A549 (cell line): Measurements from ENCODE around the gene EDIL3. TPM values are rescaled to one million over a fixed set of nuclear protein-coding genes. Genes with fewer than 3 reads are reported as not detected.

ENCODE experiments used
- ATAC-seq, 2 experiments: fragments of 200-7000 bp in 1 of 2; fragments of >200 bp in 1 of 2; cut with Nextera tagmentation in 1 of 2; cut with Tn5 transposase in 1 of 2; 3 replicates each; pipeline versions ENCODE4 v1.8.0 to v1.9.1; 2018 to 2020; ENCODE audit warnings: mild to moderate bottlenecking in 1 of 2, moderate library complexity in 1 of 2
- CTCF ChIA-PET: fragments of 300-600 bp; sonication (Branson Sonifier 250); formaldehyde crosslinking; extraction: SDS; loops from one replicate; lab custom pipeline; 2021; ENCODE audit warnings: antibody characterized with exemption, inconsistent platforms; lab: Yijun Ruan, JAX
- POLR2A ChIA-PET: fragments of 350-600 bp; formaldehyde crosslinking; extraction: SDS; loops from one replicate; lab custom pipeline; 2021; ENCODE audit warnings: antibody characterized with exemption, inconsistent platforms; lab: Yijun Ruan, JAX
- DNase-seq, 2 experiments: peaks; one replicate each; pipeline versions ENCODE4 v3.0.0 to v3.0.0-alpha.2; 2011 to 2016; ENCODE audit warnings: low read depth in 1 of 2, low spot score in 1 of 2
- FAIRE-seq: peaks from 2 replicates; lab custom pipeline; 2011; peaks lifted over from hg19 to GRCh38; lab: Jason Lieb, UNC
- H3K27ac ChIP-seq, 2 experiments: fragments of >200 bp; sonication (Bioruptor Twin); formaldehyde crosslinking; 3 replicates each; pipeline ENCODE4 v1.5.1; 2016 to 2017
- H3K4me1 ChIP-seq: fragments of >200 bp; sonication (Bioruptor Twin); formaldehyde crosslinking; 3 replicates; pipeline ENCODE4 v1.6.1; 2016
- H3K4me2 ChIP-seq: fragments of >200 bp; sonication (Bioruptor Twin); formaldehyde crosslinking; 3 replicates; pipeline ENCODE4 v1.6.1; 2016
- H3K4me3 ChIP-seq: fragments of >200 bp; sonication (Bioruptor Twin); formaldehyde crosslinking; 3 replicates; pipeline ENCODE4 v1.5.1; 2016
- H3K9me3 ChIP-seq: fragments of >200 bp; sonication (Bioruptor Twin); formaldehyde crosslinking; 3 replicates; pipeline ENCODE4 v1.6.1; 2016
- BHLHE40 ChIP-seq: IDR thresholded peaks from 2 replicates; pipeline ENCODE4 v1.6.1; 2012; ENCODE audit warnings: low read depth, low read length, inconsistent platforms
- CBX2 ChIP-seq: fragments of 200-600 bp; sonication (generic); IDR thresholded peaks from 2 replicates; pipeline ENCODE4 v1.6.1; 2016; ENCODE audit warnings: low read depth, mild to moderate bottlenecking, borderline replicate concordance
- CEBPB ChIP-seq, 2 experiments: fragments of >200 bp in 1 of 2; sonication (Bioruptor Twin) in 1 of 2; formaldehyde crosslinking in 1 of 2; IDR thresholded peaks; 2 replicates each; pipeline ENCODE4 v1.6.1; 2012 to 2016
- CHD2 ChIP-seq: fragments of 150-350 bp; IDR thresholded peaks from 2 replicates; pipeline ENCODE4 v1.6.1; 2014; ENCODE audit warnings: low read length; ENCODE audit not compliant: partially characterized antibody
- ELK1 ChIP-seq: fragments of 150-350 bp; IDR thresholded peaks from 2 replicates; pipeline ENCODE4 v1.6.1; 2014; ENCODE audit warnings: low read depth, mild to moderate bottlenecking, low read length
- EP300 ChIP-seq, 2 experiments: fragments of >200 bp; sonication (Bioruptor Twin); formaldehyde crosslinking; IDR thresholded peaks; 2 replicates in 1 of 2; 3 replicates in 1 of 2; pipeline ENCODE4 v1.6.1; 2016 to 2017
- ESRRA ChIP-seq: fragments of 150-350 bp; IDR thresholded peaks from 2 replicates; pipeline ENCODE4 v1.6.1; 2014; ENCODE audit warnings: mild to moderate bottlenecking, low read length, borderline replicate concordance
- FOXS1 ChIP-seq: fragments of 250-450 bp; sonication (Bioruptor Pico); IDR thresholded peaks from 2 replicates; pipeline ENCODE4 v1.5.0; 2020; ENCODE audit warnings: mild to moderate bottlenecking, moderate library complexity
- HEYL ChIP-seq: fragments of 250-450 bp; sonication (Bioruptor Pico); IDR thresholded peaks from 2 replicates; pipeline ENCODE4 v1.8.0; 2021; ENCODE audit warnings: mild to moderate bottlenecking, moderate library complexity
- HMGXB4 ChIP-seq: fragments of 250-450 bp; sonication (Bioruptor Pico); IDR thresholded peaks from 2 replicates; pipeline ENCODE4 v1.5.0; 2021; ENCODE audit warnings: mild to moderate bottlenecking, moderate library complexity, borderline replicate concordance
- HOXB5 ChIP-seq: fragments of 250-450 bp; sonication (Bioruptor Pico); IDR thresholded peaks from 2 replicates; pipeline ENCODE4 v1.5.0; 2020; ENCODE audit warnings: mild to moderate bottlenecking, moderate library complexity
- JUN ChIP-seq, 2 experiments: fragments of >200 bp; sonication (Bioruptor Twin); formaldehyde crosslinking; IDR thresholded peaks; 2 replicates in 1 of 2; 3 replicates in 1 of 2; pipeline ENCODE4 v1.6.1; 2016 to 2017
- JUNB ChIP-seq: fragments of >200 bp; sonication (Bioruptor Twin); formaldehyde crosslinking; IDR thresholded peaks from 2 replicates; pipeline ENCODE4 v1.6.1; 2016
- KDM1A ChIP-seq: fragments of 200-600 bp; sonication (generic); IDR thresholded peaks from 2 replicates; pipeline ENCODE4 v1.6.1; 2016; ENCODE audit warnings: low read depth, mild to moderate bottlenecking
- KDM5A ChIP-seq: fragments of 200-600 bp; sonication (generic); IDR thresholded peaks from 2 replicates; pipeline ENCODE4 v1.6.1; 2016; ENCODE audit warnings: antibody characterized with exemption, mild to moderate bottlenecking
- NPAS2 ChIP-seq: fragments of 250-450 bp; sonication (Bioruptor Pico); IDR thresholded peaks from 2 replicates; pipeline ENCODE4 v1.8.0; 2022; ENCODE audit warnings: mild to moderate bottlenecking, moderate library complexity, borderline replicate concordance
- POLR2A ChIP-seq: IDR thresholded peaks from 2 replicates; pipeline ENCODE4 v1.6.1; 2012; ENCODE audit warnings: mild to moderate bottlenecking, low read length
- RAD21 ChIP-seq, 2 experiments: fragments of >200 bp in 1 of 2; sonication (Bioruptor Twin) in 1 of 2; formaldehyde crosslinking in 1 of 2; IDR thresholded peaks in 1 of 2; conservative IDR thresholded peaks in 1 of 2; 2 replicates in 1 of 2; 3 replicates in 1 of 2; pipeline ENCODE4 v1.6.1; 2012 to 2018; ENCODE audit warnings: inconsistent platforms in 1 of 2
- RARB ChIP-seq: fragments of 250-450 bp; sonication (Bioruptor Pico); IDR thresholded peaks from 2 replicates; pipeline ENCODE4 v1.8.0; 2021; ENCODE audit warnings: mild to moderate bottlenecking, moderate library complexity
- RFX5 ChIP-seq: fragments of 450-650 bp; IDR thresholded peaks from 2 replicates; pipeline ENCODE4 v1.7.1; 2014; ENCODE audit warnings: antibody characterized with exemption, mild to moderate bottlenecking, moderate library complexity
- TP53 ChIP-seq: fragments of 250-450 bp; sonication (Bioruptor Pico); IDR thresholded peaks from 2 replicates; pipeline ENCODE4 v1.5.0; 2021; ENCODE audit warnings: mild to moderate bottlenecking, moderate library complexity
- USF2 ChIP-seq: fragments of 450-650 bp; IDR thresholded peaks from 2 replicates; pipeline ENCODE4 v1.6.1; 2014; ENCODE audit warnings: antibody characterized with exemption
- ZC3H11A ChIP-seq: fragments of 450-650 bp; IDR thresholded peaks from 2 replicates; pipeline ENCODE4 v1.6.1; 2014; ENCODE audit warnings: antibody characterized with exemption, mild to moderate bottlenecking
- ZFP36 ChIP-seq: fragments of 450-650 bp; IDR thresholded peaks from 2 replicates; pipeline ENCODE4 v1.6.1; 2014; ENCODE audit warnings: borderline replicate concordance; ENCODE audit not compliant: partially characterized antibody
- WGBS: methylation state at CpG from one replicate; pipeline ENCODE4 v1.1.6; 2017; ENCODE audit errors: missing lambda C conversion rate; 5-methylcytosine and 5-hydroxymethylcytosine counted together
- polyA plus RNA-seq, 4 experiments: library from polyadenylated mRNA; depleted of rRNA in 3 of 4; stranded (reverse); fragments of >200 nt; fragmentation: RNase III in 1 of 4; extraction: RNeasy Plus Mini Kit Qiagen cat#74134 plus additional on column Dnase treatment in 1 of 4; gene quantifications; 2 replicates in 3 of 4; 3 replicates in 1 of 4; pipeline ENCODE4 v1.2.3, GENCODE V29; 2011 to 2017

Gene EDIL3
- polyA plus RNA-seq, 2 of the 4 experiments (the other 2 are of a cell fraction) = 0.12 to 0.14 TPM

- Histone ChIP-seq H3K4me1 (no peaks in the 10 kb centered on the region), H3K4me3 (no peak overlapping the region), H3K27ac (no peak overlapping the region), H3K4me2 (no peak overlapping the region)
- no peak for ATAC-seq
- no peak for TF ChIP-seq HOXB5
- no peak for TF ChIP-seq HMGXB4 (CRISPR knock-in tag)
- TF ChIP-seq ZC3H11A = no peak
- no peak for TF ChIP-seq ZFP36
- TF ChIP-seq FOXS1 (CRISPR knock-in tag) = no peak
- TF ChIP-seq CEBPB (IDR thresholded peaks at IDR 0.05) = no peak
- TF ChIP-seq BHLHE40 = no peak
- TF ChIP-seq TP53 (CRISPR knock-in tag) = no peak
- TF ChIP-seq HEYL (CRISPR knock-in tag) = no peak
- no peak for TF ChIP-seq USF2
- no peak for TF ChIP-seq JUN (IDR thresholded peaks at IDR 0.05)
- no peak for TF ChIP-seq RARB (CRISPR knock-in tag)
- no peak for TF ChIP-seq ELK1
- TF ChIP-seq NPAS2 (CRISPR knock-in tag) = no peak
- no peak for TF ChIP-seq KDM5A
- no peak for TF ChIP-seq ESRRA
- TF ChIP-seq KDM1A = no peak
- TF ChIP-seq EP300 (IDR thresholded peaks at IDR 0.05) = no peak
- TF ChIP-seq POLR2A = no peak
- no peak for TF ChIP-seq CHD2
- TF ChIP-seq, all 56 proteins: peak for 0
- CTCF ChIA-PET = interaction anchor here (0.7 kb wide), 1 partner anchor 244 kb away, joined by 3 read pairs; no protein-coding TSS in a partner anchor
- no peak for DNase-seq
- H3K9me3 ChIP-seq = no peaks in the 10 kb centered on the region
- FAIRE-seq = no peak
- POLR2A ChIA-PET = no interaction called here
- 32% methylated on average over 13 of the region's 13 CpGs for WGBS
Measured at GRCh38 chr5:84069608-84070179, 315.0 kb downstream of the EDIL3 start.

GRCh38 chr5:84063041-84063440 is 321.6 kb downstream of the EDIL3 start:
- TF ChIP-seq RAD21 (conservative IDR thresholded peaks at IDR 0.05 in 1 of 2, IDR thresholded peaks at IDR 0.05 in 1 of 2) (no peak), JUNB (no peak), RFX5 (no peak), CBX2 (no peak), ZC3H11A (no peak)
- TF ChIP-seq, all 56 proteins: peak for 0
- no peaks in the 10 kb centered on the region for H3K9me3 ChIP-seq
- H3K4me1 ChIP-seq = no peaks in the 10 kb centered on the region
- ATAC-seq (no peak), FAIRE-seq (no peak), DNase-seq (no peak)
- ChIA-PET CTCF (no interaction called here), POLR2A (no interaction called here)
- H3K4me3 ChIP-seq = no peak overlapping the region
- 0% methylated on average over 1 of the region's 1 CpG for WGBS
- H3K27ac ChIP-seq = no peak overlapping the region
- H3K4me2 ChIP-seq = no peak overlapping the region
